ENCODE measurements around the gene TTF1. TPM values are rescaled to one million over a fixed set of nuclear protein-coding genes. Genes with fewer than 3 reads are reported as not detected.

TTF1 gene
- polyA plus RNA-seq, 1 of the 3 experiments (the other 2 are of a cell fraction): 11.9 TPM

DNA sequence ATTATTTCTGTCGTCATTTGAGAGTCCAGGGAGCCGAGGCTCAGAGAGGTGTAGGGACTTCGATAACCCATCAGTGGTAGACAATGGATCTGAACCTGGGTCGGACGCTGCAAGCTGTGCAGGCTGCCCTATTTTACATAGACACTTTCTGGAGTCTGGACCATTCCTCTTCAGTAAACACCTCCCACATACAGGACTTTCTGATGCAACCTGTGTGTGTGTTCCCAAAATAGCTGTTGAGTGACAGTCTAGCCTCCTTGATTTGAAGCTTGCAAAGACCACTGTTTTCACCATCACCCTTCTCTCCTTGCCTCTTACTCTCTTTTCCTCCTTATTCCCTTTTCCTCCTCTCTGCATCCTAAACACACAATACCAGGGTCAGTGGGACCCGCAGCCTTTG is 34.1 kb upstream of the TTF1 start (continued):
- TF ChIP-seq, protein P1, sequence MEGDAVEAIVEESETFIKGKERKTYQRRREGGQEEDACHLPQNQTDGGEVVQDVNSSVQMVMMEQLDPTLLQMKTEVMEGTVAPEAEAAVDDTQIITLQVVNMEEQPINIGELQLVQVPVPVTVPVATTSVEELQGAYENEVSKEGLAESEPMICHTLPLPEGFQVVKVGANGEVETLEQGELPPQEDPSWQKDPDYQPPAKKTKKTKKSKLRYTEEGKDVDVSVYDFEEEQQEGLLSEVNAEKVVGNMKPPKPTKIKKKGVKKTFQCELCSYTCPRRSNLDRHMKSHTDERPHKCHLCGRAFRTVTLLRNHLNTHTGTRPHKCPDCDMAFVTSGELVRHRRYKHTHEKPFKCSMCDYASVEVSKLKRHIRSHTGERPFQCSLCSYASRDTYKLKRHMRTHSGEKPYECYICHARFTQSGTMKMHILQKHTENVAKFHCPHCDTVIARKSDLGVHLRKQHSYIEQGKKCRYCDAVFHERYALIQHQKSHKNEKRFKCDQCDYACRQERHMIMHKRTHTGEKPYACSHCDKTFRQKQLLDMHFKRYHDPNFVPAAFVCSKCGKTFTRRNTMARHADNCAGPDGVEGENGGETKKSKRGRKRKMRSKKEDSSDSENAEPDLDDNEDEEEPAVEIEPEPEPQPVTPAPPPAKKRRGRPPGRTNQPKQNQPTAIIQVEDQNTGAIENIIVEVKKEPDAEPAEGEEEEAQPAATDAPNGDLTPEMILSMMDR (IDR thresholded peaks at IDR 0.05): no peak
- TF ChIP-seq TCF12 (IDR thresholded peaks at IDR 0.05) (no peak), RAD21 (IDR thresholded peaks at IDR 0.05; ENCODE audit: low read length) (no peak), JUND (IDR thresholded peaks at IDR 0.05) (no peak), NRF1 (IDR thresholded peaks at IDR 0.05; ENCODE audit: low read depth, low read length) (no peak), RCOR1 (IDR thresholded peaks at IDR 0.05; ENCODE audit: low read length) (no peak)

DNA sequence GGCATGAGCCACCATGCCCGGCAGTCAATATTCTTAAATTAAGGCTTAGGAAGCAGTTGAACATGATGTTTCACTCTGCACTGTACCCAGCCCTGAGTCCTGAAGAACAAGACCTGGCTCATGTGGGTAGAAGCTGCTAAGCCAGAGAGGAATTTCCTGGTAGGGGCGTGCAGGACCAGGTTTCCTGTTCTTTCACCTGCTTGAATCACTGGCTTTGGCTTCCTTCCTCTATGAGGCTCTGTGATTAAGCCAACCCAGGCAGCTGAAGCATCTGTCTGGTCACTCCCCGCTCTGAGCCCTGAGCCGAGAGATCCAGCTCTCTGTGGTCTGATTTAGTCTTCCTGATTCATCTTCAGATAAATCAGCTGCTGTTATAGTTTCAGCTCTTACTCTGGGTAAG is 32.5 kb upstream of the TTF1 start:
- 68% methylated on average over 4 of the region's 4 CpGs for WGBS (ENCODE audit: low lambda C conversion rate)
- H3K4me3 ChIP-seq (ENCODE audit: low read depth in 2 of 2, low read length in 1 of 2): no peak overlapping the region
- H3K27ac ChIP-seq (ENCODE audit: low read depth in 2 of 2, low read length in 1 of 2): no peak overlapping the region
- H2AFZ ChIP-seq (ENCODE audit: low read depth): no peak overlapping the region
- H3K9me3 ChIP-seq: no peaks in the 10 kb centered on the region
- H3K4me1 ChIP-seq (ENCODE audit: control insufficient read depth in 1 of 2, insufficient read depth in 2 of 2, low read depth in 1 of 2, low read length in 1 of 2): peaks cover 0 to 5% of the 10 kb centered on the region in 2 experiments; a peak in 1 of 4 replicates
- H3K9me2 ChIP-seq: no peaks in the 10 kb centered on the region
- H3K4me2 ChIP-seq: no peak overlapping the region
- no peaks in the 10 kb centered on the region for H3K36me3 ChIP-seq (replicated peaks in 1 of 2; ENCODE audit: control insufficient read depth in 1 of 2, insufficient read depth in 2 of 2, low read length in 1 of 2)
- no peaks in the 10 kb centered on the region for H4K20me1 ChIP-seq (ENCODE audit: insufficient read depth)
- H3F3A ChIP-seq (replicated peaks; ENCODE audit: insufficient read depth): no peaks in the 10 kb centered on the region
- CTCF ChIA-PET: interaction anchor here (1.2 to 1.3 kb wide), 3 partner anchors 8 to 136 kb away, joined by 3 to 5 read pairs (median 3); no protein-coding TSS in a partner anchor
- no peak overlapping the region for H3K9ac ChIP-seq
- no peaks in the 10 kb centered on the region for H3K27me3 ChIP-seq (ENCODE audit: insufficient read depth)
- POLR2A ChIA-PET: interaction anchor here (0.6 kb wide), 1 partner anchor 428 kb away, joined by 3 read pairs; no protein-coding TSS in a partner anchor
- no peak for TF ChIP-seq GATA2 (CRISPR knock-in tag; IDR thresholded peaks at IDR 0.05)
- no peak for DNase-seq
- H3K79me2 ChIP-seq (ENCODE audit: insufficient read depth): no peaks in the 10 kb centered on the region

DNA sequence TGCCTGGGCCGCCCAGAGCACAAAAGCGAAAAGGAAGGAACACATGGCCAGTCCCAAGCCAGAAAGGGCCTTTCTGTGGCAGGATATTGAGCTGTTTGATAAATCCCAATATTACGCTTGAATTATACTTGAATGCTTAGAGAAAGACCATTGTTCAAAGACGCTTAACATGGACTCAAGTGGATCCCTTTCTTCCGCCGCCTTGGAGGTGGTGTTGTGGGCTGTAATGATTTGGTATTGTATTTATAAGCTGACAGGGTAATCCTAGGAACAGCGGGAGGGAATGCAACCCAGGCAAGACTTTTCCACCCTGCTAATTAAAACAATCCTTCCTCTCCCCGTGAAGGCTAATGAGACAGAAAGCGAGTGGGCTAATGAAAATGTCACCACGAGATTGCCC is 28.2 kb upstream of the TTF1 start:
- Histone ChIP-seq H3K79me2 (ENCODE audit: insufficient read depth) (no peaks in the 10 kb centered on the region), H3K4me3 (ENCODE audit: low read depth in 2 of 2, low read length in 1 of 2) (no peak overlapping the region), H3K4me1 (ENCODE audit: control insufficient read depth in 1 of 2, insufficient read depth in 2 of 2, low read depth in 1 of 2, low read length in 1 of 2) (no peaks in the 10 kb centered on the region), H3K36me3 (replicated peaks in 1 of 2; ENCODE audit: control insufficient read depth in 1 of 2, insufficient read depth in 2 of 2, low read length in 1 of 2) (no peaks in the 10 kb centered on the region), H3K9me3 (no peaks in the 10 kb centered on the region), H3K27me3 (ENCODE audit: insufficient read depth) (no peaks in the 10 kb centered on the region), H3K4me2 (no peak overlapping the region), H4K20me1 (ENCODE audit: insufficient read depth) (no peaks in the 10 kb centered on the region), H3K27ac (ENCODE audit: low read depth in 2 of 2, low read length in 1 of 2) (no peak overlapping the region), H3F3A (replicated peaks; ENCODE audit: insufficient read depth) (no peaks in the 10 kb centered on the region), H3K9me2 (no peaks in the 10 kb centered on the region), H2AFZ (ENCODE audit: low read depth) (no peak overlapping the region), H3K9ac (no peak overlapping the region)
- DNase-seq: no peak
- CTCF ChIA-PET: interaction anchor here (0.7 to 1.1 kb wide), 2 partner anchors 112 to 140 kb away, joined by 3 read pairs; no protein-coding TSS in a partner anchor
- POLR2A ChIA-PET: no interaction called here
- 76% methylated on average over 10 of the region's 10 CpGs for WGBS (ENCODE audit: low lambda C conversion rate)
- TF ChIP-seq SIN3A (IDR thresholded peaks at IDR 0.05; ENCODE audit: borderline replicate concordance, low read depth, low read length) (no peak), EZH2phosphoT487 (IDR thresholded peaks at IDR 0.05; ENCODE audit: borderline replicate concordance, low read depth) (no peak), TEAD4 (IDR thresholded peaks at IDR 0.05; ENCODE audit: borderline replicate concordance, insufficient read depth) (no peak), RAD21 (IDR thresholded peaks at IDR 0.05; ENCODE audit: low read length) (no peak), FOXJ3 (CRISPR knock-in tag; IDR thresholded peaks at IDR 0.05) (no peak), RFX5 (IDR thresholded peaks at IDR 0.05; ENCODE audit: low read length) (no peak), RCOR1 (IDR thresholded peaks at IDR 0.05; ENCODE audit: low read length) (no peak), NFIC (IDR thresholded peaks at IDR 0.05; ENCODE audit: borderline replicate concordance) (no peak), ELF1 (IDR thresholded peaks at IDR 0.05) (no peak), TCF12 (IDR thresholded peaks at IDR 0.05) (no peak), SMC3 (IDR thresholded peaks at IDR 0.05; ENCODE audit: low read depth, low read length) (no peak), MXI1 (IDR thresholded peaks at IDR 0.05; ENCODE audit: low read depth, low read length) (no peak), YY1 (IDR thresholded peaks at IDR 0.05; ENCODE audit: low read depth) (no peak), TAF1 (IDR thresholded peaks at IDR 0.05; ENCODE audit: borderline replicate concordance, low read depth, low read length) (no peak), EP300 (IDR thresholded peaks at IDR 0.05; ENCODE audit: borderline replicate concordance in 1 of 2, low read depth in 1 of 2, low read length in 1 of 2) (no peak), NRF1 (IDR thresholded peaks at IDR 0.05; ENCODE audit: low read depth, low read length) (no peak)
- TF ChIP-seq, protein P2, sequence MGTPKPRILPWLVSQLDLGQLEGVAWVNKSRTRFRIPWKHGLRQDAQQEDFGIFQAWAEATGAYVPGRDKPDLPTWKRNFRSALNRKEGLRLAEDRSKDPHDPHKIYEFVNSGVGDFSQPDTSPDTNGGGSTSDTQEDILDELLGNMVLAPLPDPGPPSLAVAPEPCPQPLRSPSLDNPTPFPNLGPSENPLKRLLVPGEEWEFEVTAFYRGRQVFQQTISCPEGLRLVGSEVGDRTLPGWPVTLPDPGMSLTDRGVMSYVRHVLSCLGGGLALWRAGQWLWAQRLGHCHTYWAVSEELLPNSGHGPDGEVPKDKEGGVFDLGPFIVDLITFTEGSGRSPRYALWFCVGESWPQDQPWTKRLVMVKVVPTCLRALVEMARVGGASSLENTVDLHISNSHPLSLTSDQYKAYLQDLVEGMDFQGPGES (IDR thresholded peaks at IDR 0.05; ENCODE audit: low read depth, low read length): no peak
- TF ChIP-seq, protein P3, sequence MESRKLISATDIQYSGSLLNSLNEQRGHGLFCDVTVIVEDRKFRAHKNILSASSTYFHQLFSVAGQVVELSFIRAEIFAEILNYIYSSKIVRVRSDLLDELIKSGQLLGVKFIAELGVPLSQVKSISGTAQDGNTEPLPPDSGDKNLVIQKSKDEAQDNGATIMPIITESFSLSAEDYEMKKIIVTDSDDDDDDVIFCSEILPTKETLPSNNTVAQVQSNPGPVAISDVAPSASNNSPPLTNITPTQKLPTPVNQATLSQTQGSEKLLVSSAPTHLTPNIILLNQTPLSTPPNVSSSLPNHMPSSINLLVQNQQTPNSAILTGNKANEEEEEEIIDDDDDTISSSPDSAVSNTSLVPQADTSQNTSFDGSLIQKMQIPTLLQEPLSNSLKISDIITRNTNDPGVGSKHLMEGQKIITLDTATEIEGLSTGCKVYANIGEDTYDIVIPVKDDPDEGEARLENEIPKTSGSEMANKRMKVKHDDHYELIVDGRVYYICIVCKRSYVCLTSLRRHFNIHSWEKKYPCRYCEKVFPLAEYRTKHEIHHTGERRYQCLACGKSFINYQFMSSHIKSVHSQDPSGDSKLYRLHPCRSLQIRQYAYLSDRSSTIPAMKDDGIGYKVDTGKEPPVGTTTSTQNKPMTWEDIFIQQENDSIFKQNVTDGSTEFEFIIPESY (IDR thresholded peaks at IDR 0.05; ENCODE audit: borderline replicate concordance, low read depth): no peak
- TF ChIP-seq, protein P4, sequence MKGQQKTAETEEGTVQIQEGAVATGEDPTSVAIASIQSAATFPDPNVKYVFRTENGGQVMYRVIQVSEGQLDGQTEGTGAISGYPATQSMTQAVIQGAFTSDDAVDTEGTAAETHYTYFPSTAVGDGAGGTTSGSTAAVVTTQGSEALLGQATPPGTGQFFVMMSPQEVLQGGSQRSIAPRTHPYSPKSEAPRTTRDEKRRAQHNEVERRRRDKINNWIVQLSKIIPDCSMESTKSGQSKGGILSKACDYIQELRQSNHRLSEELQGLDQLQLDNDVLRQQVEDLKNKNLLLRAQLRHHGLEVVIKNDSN (IDR thresholded peaks at IDR 0.05; ENCODE audit: borderline replicate concordance, low read depth): no peak

Data from SK-N-SH (cell line).